ENCODE results near the gene RGPD5.
"Not testable (repeated sequence)": the region's sequence is repeated elsewhere in the genome, so short reads cannot be mapped to it uniquely, and the experiment has no call there.

Gene RGPD5

GRCh38 chr2:109871129-109871751, 77.1 kb downstream of the RGPD5 start:
- not testable (repeated sequence) for H3K27me3 ChIP-seq (ENCODE audit: insufficient read depth, low read length); H3K9ac ChIP-seq (ENCODE audit: low read length); H3K4me2 ChIP-seq (ENCODE audit: low read length); H3K4me3 ChIP-seq (ENCODE audit: low read depth, low read length, poor library complexity, severe bottlenecking); H3K27ac ChIP-seq (ENCODE audit: low read depth, low read length, poor library complexity, severe bottlenecking); H3K9me3 ChIP-seq (ENCODE audit: low read length); H3F3A ChIP-seq (ENCODE audit: insufficient read depth, low read length); H2AFZ ChIP-seq (ENCODE audit: low read length); H4K20me1 ChIP-seq (ENCODE audit: insufficient read depth, low read length); H3K79me2 ChIP-seq (ENCODE audit: insufficient read depth, low read length); H3K4me1 ChIP-seq (ENCODE audit: insufficient read depth, low read length, severe bottlenecking); H3K36me3 ChIP-seq (ENCODE audit: insufficient read depth, low read length); H3K9me2 ChIP-seq (ENCODE audit: low read depth, low read length)

GRCh38 chr2:109876625-109877024, 82.5 kb downstream of the RGPD5 start:
- H2AFZ ChIP-seq (ENCODE audit: low read length); H3K9ac ChIP-seq (ENCODE audit: low read length); H3K4me2 ChIP-seq (ENCODE audit: low read length); H3K27me3 ChIP-seq (ENCODE audit: insufficient read depth, low read length); H3F3A ChIP-seq (ENCODE audit: insufficient read depth, low read length); H3K4me1 ChIP-seq (ENCODE audit: insufficient read depth, low read length, severe bottlenecking); H3K9me3 ChIP-seq (ENCODE audit: low read length); H3K36me3 ChIP-seq (ENCODE audit: insufficient read depth, low read length); H3K9me2 ChIP-seq (ENCODE audit: low read depth, low read length); H3K27ac ChIP-seq (ENCODE audit: low read depth, low read length, poor library complexity, severe bottlenecking); H3K4me3 ChIP-seq (ENCODE audit: low read depth, low read length, poor library complexity, severe bottlenecking); H4K20me1 ChIP-seq (ENCODE audit: insufficient read depth, low read length); H3K79me2 ChIP-seq (ENCODE audit: insufficient read depth, low read length): not testable (repeated sequence)

- not testable (repeated sequence) for H3K9me2 ChIP-seq (ENCODE audit: low read depth, low read length); H3K4me1 ChIP-seq (ENCODE audit: insufficient read depth, low read length, severe bottlenecking); H3K4me3 ChIP-seq (ENCODE audit: low read depth, low read length, poor library complexity, severe bottlenecking); H4K20me1 ChIP-seq (ENCODE audit: insufficient read depth, low read length); H3K36me3 ChIP-seq (ENCODE audit: insufficient read depth, low read length); H3K27me3 ChIP-seq (ENCODE audit: insufficient read depth, low read length); H3K4me2 ChIP-seq (ENCODE audit: low read length); H3K27ac ChIP-seq (ENCODE audit: low read depth, low read length, poor library complexity, severe bottlenecking); H3K9ac ChIP-seq (ENCODE audit: low read length); H2AFZ ChIP-seq (ENCODE audit: low read length); H3K79me2 ChIP-seq (ENCODE audit: insufficient read depth, low read length); H3F3A ChIP-seq (ENCODE audit: insufficient read depth, low read length); H3K9me3 ChIP-seq (ENCODE audit: low read length)
Observed at GRCh38 chr2:109882112-109882511, 88.0 kb downstream of the RGPD5 start.

GRCh38 chr2:109888414-109888813, 94.3 kb downstream of the RGPD5 start:
- not testable (repeated sequence) for H3F3A ChIP-seq (ENCODE audit: insufficient read depth, low read length); H3K27me3 ChIP-seq (ENCODE audit: insufficient read depth, low read length); H3K27ac ChIP-seq (ENCODE audit: low read depth, low read length, poor library complexity, severe bottlenecking); H3K9me3 ChIP-seq (ENCODE audit: low read length); H3K4me3 ChIP-seq (ENCODE audit: low read depth, low read length, poor library complexity, severe bottlenecking); H2AFZ ChIP-seq (ENCODE audit: low read length); H3K9me2 ChIP-seq (ENCODE audit: low read depth, low read length); H3K9ac ChIP-seq (ENCODE audit: low read length); H3K79me2 ChIP-seq (ENCODE audit: insufficient read depth, low read length); H3K4me2 ChIP-seq (ENCODE audit: low read length); H3K36me3 ChIP-seq (ENCODE audit: insufficient read depth, low read length); H3K4me1 ChIP-seq (ENCODE audit: insufficient read depth, low read length, severe bottlenecking); H4K20me1 ChIP-seq (ENCODE audit: insufficient read depth, low read length)

- not testable (repeated sequence) for H3K79me2 ChIP-seq (ENCODE audit: insufficient read depth, low read length); H3K36me3 ChIP-seq (ENCODE audit: insufficient read depth, low read length); H3K4me3 ChIP-seq (ENCODE audit: low read depth, low read length, poor library complexity, severe bottlenecking); H2AFZ ChIP-seq (ENCODE audit: low read length); H3K27ac ChIP-seq (ENCODE audit: low read depth, low read length, poor library complexity, severe bottlenecking); H3K27me3 ChIP-seq (ENCODE audit: insufficient read depth, low read length); H3K4me1 ChIP-seq (ENCODE audit: insufficient read depth, low read length, severe bottlenecking); H3K4me2 ChIP-seq (ENCODE audit: low read length); H3F3A ChIP-seq (ENCODE audit: insufficient read depth, low read length); H3K9me3 ChIP-seq (ENCODE audit: low read length); H3K9me2 ChIP-seq (ENCODE audit: low read depth, low read length); H3K9ac ChIP-seq (ENCODE audit: low read length); H4K20me1 ChIP-seq (ENCODE audit: insufficient read depth, low read length)
Observed at GRCh38 chr2:109889909-109890308, 95.8 kb downstream of the RGPD5 start.

GRCh38 chr2:109891024-109891423, 96.9 kb downstream of the RGPD5 start:
- H3K27me3 ChIP-seq (ENCODE audit: insufficient read depth, low read length); H3K27ac ChIP-seq (ENCODE audit: low read depth, low read length, poor library complexity, severe bottlenecking): not testable (repeated sequence)

GRCh38 chr2:109893736-109894135, 99.6 kb downstream of the RGPD5 start:
- not testable (repeated sequence) for H3K27me3 ChIP-seq (ENCODE audit: insufficient read depth, low read length); H2AFZ ChIP-seq (ENCODE audit: low read length); H3K9ac ChIP-seq (ENCODE audit: low read length)

More at GRCh38 chr2:109891024-109891423, 96.9 kb downstream of the RGPD5 start:
- H3K79me2 ChIP-seq (ENCODE audit: insufficient read depth, low read length); H2AFZ ChIP-seq (ENCODE audit: low read length); H3K9ac ChIP-seq (ENCODE audit: low read length); H3K9me2 ChIP-seq (ENCODE audit: low read depth, low read length); H3F3A ChIP-seq (ENCODE audit: insufficient read depth, low read length); H3K9me3 ChIP-seq (ENCODE audit: low read length); H3K4me2 ChIP-seq (ENCODE audit: low read length); H3K4me1 ChIP-seq (ENCODE audit: insufficient read depth, low read length, severe bottlenecking); H3K4me3 ChIP-seq (ENCODE audit: low read depth, low read length, poor library complexity, severe bottlenecking); H3K36me3 ChIP-seq (ENCODE audit: insufficient read depth, low read length); H4K20me1 ChIP-seq (ENCODE audit: insufficient read depth, low read length): not testable (repeated sequence)

GRCh38 chr2:109894141-109894540, 100.0 kb downstream of the RGPD5 start:
- not testable (repeated sequence) for H3K9me2 ChIP-seq (ENCODE audit: low read depth, low read length); H3K9me3 ChIP-seq (ENCODE audit: low read length); H3K4me3 ChIP-seq (ENCODE audit: low read depth, low read length, poor library complexity, severe bottlenecking); H4K20me1 ChIP-seq (ENCODE audit: insufficient read depth, low read length); H3K9ac ChIP-seq (ENCODE audit: low read length); H3F3A ChIP-seq (ENCODE audit: insufficient read depth, low read length); H3K4me2 ChIP-seq (ENCODE audit: low read length); H3K79me2 ChIP-seq (ENCODE audit: insufficient read depth, low read length); H3K4me1 ChIP-seq (ENCODE audit: insufficient read depth, low read length, severe bottlenecking); H3K27me3 ChIP-seq (ENCODE audit: insufficient read depth, low read length); H3K27ac ChIP-seq (ENCODE audit: low read depth, low read length, poor library complexity, severe bottlenecking); H2AFZ ChIP-seq (ENCODE audit: low read length); H3K36me3 ChIP-seq (ENCODE audit: insufficient read depth, low read length)

More at GRCh38 chr2:109893736-109894135, 99.6 kb downstream of the RGPD5 start:
- not testable (repeated sequence) for H3K4me2 ChIP-seq (ENCODE audit: low read length); H3K4me1 ChIP-seq (ENCODE audit: insufficient read depth, low read length, severe bottlenecking); H3F3A ChIP-seq (ENCODE audit: insufficient read depth, low read length); H3K27ac ChIP-seq (ENCODE audit: low read depth, low read length, poor library complexity, severe bottlenecking); H3K79me2 ChIP-seq (ENCODE audit: insufficient read depth, low read length); H4K20me1 ChIP-seq (ENCODE audit: insufficient read depth, low read length); H3K9me2 ChIP-seq (ENCODE audit: low read depth, low read length); H3K36me3 ChIP-seq (ENCODE audit: insufficient read depth, low read length); H3K4me3 ChIP-seq (ENCODE audit: low read depth, low read length, poor library complexity, severe bottlenecking); H3K9me3 ChIP-seq (ENCODE audit: low read length)
